Measurements from ENCODE around the gene INSYN1.

DNA sequence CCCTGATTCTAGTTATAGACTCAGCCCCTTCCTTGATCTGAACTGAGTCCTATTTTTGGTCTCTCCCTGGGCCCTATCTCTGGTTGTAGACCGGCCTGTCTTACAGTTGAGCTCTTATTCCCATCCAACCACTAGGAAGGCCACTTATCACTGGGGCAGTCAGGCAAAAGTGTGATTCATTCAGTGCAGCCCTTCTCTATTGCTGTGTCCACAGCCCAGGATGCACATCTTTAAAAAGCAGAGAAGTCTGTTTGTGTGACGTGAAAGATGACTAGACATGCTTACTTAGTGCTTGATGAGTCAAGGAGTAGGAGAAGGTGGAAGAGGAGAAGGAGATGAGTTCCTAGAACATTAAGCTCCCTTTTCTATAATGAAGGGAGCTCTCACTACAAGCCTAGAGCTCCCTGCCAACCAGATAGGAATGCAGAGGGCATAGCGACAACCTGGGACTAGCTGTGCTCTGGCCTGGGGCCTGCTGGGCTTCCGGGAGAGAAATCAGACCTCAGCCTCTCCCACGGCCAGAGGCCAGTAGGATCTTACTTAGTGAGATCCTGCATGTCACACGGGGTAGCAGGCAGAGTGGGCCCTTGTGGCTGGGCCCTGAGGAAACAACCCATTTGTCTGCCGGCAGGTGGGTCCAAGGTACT lies 25.7 kb downstream of the INSYN1 start:
- TF ChIP-seq, protein P1, sequence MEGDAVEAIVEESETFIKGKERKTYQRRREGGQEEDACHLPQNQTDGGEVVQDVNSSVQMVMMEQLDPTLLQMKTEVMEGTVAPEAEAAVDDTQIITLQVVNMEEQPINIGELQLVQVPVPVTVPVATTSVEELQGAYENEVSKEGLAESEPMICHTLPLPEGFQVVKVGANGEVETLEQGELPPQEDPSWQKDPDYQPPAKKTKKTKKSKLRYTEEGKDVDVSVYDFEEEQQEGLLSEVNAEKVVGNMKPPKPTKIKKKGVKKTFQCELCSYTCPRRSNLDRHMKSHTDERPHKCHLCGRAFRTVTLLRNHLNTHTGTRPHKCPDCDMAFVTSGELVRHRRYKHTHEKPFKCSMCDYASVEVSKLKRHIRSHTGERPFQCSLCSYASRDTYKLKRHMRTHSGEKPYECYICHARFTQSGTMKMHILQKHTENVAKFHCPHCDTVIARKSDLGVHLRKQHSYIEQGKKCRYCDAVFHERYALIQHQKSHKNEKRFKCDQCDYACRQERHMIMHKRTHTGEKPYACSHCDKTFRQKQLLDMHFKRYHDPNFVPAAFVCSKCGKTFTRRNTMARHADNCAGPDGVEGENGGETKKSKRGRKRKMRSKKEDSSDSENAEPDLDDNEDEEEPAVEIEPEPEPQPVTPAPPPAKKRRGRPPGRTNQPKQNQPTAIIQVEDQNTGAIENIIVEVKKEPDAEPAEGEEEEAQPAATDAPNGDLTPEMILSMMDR (IDR thresholded peaks at IDR 0.05; ENCODE audit: insufficient read depth, low read length, poor library complexity, severe bottlenecking) = no peak
- TF ChIP-seq EZH2phosphoT487 (conservative IDR thresholded peaks at IDR 0.05; ENCODE audit: low read length) = no peak
